HL-60/S4 treated with phorbol 12-myristate 13-acetate at 8.2 ng/mL for 4 days and 3 days (cell line): ENCODE measurements around the gene MEF2D.

Experiments
- in situ Hi-C: fragments of 300-500 bp; cut with MboI; formaldehyde crosslinking; loops from 2 replicates; pipeline ENCODE4 v1.15.0; 2022; ENCODE audit warnings: low sequenced_read_pairs

MEF2D gene

GRCh38 chr1:156489166-156489934 lies 11.2 kb downstream of the MEF2D start:
- in situ Hi-C loops: no loop called here

DNA sequence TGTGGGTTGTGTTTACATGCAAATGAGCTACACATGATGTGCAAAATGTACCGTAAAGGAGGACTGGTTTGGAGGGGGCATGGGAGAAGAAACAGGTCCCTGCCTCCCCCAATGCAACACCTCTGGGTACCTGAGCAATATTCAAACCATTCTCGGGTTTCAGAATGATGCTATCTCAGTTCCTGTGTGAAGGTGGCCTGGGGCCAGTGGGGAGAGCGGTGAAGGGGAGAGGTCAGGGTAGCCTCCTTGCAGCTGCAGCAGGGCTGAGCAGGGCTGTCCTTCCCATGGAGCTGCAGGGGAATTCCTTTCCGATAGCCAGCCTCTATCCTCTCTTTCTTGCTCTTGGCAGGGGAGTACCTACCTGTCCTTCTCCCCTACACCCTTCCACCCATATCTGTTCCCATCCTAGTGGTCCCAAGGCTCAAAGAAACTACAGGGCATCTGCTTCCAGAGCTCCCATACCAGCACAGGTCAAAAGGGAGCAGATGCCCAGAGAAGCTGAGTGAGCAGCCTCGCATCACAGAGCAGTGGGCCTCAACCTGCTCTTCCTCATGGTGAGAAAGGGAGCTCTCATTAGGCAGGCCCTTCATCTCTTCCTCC lies 11.9 kb downstream of the MEF2D start:
- in situ Hi-C loops: no loop called here

DNA sequence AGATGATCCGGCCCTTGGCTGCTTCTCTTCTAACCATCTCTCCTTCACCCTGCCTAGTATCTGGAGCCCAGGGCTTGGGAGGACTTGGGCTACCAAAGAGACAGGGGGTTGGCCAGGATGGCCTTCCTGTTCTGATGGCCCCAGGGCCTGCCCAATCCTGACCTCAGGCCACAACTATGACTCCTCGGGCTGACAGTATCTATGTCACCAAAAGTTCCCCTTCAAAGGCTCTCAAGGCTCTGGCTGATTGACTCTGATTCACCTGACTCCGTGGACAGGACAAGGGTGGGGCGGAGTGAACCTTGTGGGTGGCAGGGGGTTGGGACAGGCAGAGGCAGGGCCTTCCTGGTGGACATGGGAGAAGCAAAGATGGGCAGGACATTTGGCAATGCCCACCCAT lies 12.7 kb downstream of the MEF2D start:
- in situ Hi-C loops: no loop called here

DNA sequence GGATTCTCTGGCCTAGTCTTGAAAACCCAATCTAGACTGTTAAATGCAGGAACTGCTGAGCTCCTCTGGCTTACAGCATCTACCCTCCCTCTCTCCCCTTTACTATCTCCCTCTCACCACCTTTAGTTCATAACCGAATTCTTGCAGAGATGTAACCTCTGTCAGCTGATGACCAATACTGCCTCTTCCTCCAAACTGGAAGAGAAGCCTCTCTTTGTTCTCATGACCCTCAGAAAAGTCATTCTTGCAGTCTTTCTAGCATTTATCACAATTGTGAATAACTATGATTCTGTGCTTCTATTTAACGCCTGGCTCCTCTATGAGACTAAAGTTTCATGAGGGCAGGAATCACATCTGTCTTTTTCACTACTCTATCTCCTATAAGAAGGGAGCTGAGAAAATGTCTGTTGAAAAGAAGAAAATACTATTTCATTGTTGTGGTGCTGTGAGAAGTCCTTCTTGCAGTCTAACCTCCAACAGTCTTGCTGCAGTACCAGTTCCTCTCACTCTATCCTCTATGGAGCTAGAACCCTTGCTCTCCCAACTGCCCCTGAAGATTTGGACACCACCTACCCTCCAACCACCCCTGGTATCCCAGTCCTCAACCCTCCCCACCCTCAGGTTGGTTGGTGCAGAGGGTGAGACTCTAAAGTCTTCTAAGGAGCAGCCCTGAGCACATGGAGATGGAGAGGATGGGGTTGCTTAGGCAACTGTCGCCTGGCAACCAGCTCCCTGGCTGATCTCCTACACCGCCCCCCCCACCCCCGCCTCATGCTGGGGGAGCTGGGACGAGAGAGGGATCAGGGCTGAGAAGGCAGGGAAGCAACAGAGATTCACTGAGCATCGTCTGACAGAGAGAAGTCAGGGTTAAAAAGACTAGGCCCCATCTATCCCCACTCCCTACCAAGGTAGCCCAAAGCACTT lies 13.9 kb downstream of the MEF2D start:
- in situ Hi-C loops: no loop called here

GRCh38 chr1:156485984-156486383 lies 14.6 kb downstream of the MEF2D start:
- in situ Hi-C loops: no loop called here

- in situ Hi-C loops: no loop called here
These were observed 16.0 kb downstream of the MEF2D start for GRCh38 chr1:156484480-156485058.

- in situ Hi-C loops: no loop called here
These were observed 17.2 kb downstream of the MEF2D start for GRCh38 chr1:156483397-156483796.

- in situ Hi-C loops: no loop called here
These were observed 18.3 kb downstream of the MEF2D start for GRCh38 chr1:156482276-156482675.

DNA sequence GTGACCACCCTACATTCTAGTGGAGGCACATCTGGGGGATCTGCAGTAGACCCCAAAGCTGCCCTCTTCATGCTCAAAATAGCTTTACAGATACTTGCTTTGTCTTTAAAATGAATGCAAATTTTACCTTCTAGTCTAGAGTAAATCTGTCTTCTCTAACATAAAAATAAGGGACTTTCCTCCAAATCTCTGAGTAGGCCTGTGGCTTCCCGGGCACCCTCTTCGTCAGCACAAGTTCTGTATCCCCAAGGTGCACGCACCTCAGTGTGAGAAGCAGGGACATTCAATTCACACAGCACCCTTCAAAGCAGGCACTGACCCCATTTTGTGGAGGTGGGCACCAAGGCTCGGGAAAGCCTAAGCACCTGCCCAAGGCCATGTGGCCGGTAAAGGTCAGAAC lies 19.0 kb downstream of the MEF2D start:
- in situ Hi-C loops: no loop called here

DNA sequence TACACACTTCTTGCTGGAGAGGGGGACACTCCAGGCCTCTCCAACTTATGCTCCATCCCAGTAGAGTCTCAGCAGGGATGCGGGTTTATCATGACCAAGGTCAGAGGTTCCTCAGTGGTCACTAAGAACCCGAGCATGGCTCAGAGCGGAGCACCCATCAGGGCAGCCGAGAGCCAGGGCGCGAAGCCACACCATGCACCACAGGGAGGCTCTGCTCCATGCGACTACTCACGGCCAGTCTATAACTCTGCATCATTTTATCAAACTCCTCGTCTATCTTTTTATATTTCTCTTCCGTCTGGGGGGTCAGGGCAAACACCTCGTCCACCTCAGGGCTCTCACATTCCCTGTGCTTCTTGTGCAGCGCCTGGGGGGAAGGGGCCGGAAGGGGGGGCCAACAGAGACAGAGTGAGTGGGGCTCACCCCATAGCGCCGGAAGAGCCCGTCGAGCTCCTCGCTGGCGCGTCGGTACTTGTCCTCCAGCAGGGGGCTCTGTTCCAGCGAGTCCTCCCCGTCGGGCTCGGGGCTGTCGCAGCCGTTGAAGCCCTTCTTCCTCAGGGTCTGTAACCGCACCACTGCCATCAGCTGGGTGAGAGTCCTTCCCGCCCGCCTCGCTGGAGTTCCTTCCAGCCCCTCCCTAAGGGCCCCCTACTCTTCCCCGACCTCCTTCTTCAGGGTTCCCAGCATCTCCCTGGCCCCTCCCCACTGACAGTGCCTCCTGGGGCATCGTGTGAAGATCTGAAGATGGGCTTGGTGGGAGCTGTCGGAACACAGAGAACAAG lies 20.0 kb downstream of the MEF2D start:
- in situ Hi-C loops: no loop called here

GRCh38 chr1:156480016-156480370 lies 20.6 kb downstream of the MEF2D start:
- in situ Hi-C loops: no loop called here

DNA sequence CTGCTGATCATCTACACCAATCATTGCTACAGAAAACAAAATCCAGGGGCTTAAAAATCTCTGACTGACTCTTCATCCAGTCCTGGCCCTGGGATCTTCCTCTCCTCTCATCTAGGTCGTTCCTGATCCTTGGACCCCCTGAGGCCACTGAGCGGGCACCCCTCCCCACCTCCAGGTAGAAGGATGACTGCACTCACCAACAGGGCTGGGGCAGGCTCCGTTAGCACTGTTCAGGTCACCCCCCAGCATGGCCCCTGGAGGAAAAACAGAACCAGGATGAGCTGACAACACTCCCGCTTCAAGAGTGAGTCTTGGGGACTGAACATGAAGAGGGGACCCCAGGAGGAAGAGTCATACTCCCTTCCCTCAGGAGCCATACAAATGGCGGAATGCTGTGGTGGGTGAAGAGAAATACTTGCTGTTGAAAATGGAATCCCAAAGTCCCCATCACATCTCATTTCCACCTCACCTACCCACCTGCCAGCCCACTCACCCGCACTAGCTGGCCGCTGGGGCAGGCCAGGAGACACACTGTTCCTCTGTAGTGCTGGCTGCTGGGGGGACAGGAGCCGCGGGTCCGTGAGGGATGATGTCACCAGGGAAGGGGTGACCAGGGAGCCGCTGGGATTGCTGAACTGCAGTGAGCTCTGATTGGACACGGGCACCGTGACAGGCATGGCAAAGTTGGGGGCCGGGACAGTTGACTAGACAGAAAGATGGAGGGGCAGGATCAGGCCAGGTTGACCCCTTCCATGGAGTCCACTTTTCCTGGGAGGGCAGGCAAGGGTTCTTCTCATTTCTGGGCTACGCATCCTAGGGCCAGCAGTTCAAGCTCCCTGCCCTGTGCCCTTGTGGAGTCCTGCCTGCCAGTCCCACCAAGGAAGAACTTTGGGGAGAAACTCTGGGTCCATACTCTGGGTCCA lies 21.2 kb downstream of the MEF2D start:
- in situ Hi-C loops: no loop called here

DNA sequence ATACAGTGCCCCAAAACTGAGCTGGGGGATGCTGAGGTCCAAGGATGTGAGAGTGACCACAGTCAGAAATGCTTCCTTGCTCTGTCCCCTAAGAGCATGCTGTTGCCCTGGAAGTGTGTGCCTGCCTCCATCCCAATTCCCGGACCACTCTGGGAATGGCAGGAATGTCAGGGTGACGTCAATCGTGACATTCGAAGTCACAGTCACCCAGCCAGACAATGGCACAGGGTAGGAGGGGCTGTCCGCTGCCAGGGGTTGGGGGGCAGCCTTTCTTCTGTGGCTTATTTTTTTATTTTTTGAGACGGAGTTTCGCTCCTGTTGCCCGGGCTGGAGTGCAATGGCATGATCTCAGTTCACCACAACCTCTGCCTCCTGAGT lies 22.3 kb downstream of the MEF2D start:
- in situ Hi-C loops: no loop called here

- in situ Hi-C loops: no loop called here
These were observed 22.9 kb downstream of the MEF2D start for GRCh38 chr1:156477526-156478249.

GRCh38 chr1:156476501-156477298 lies 23.9 kb downstream of the MEF2D start:
- in situ Hi-C loops: no loop called here

GRCh38 chr1:156475568-156476500 lies 24.7 kb downstream of the MEF2D start:
- in situ Hi-C loops: no loop called here

DNA sequence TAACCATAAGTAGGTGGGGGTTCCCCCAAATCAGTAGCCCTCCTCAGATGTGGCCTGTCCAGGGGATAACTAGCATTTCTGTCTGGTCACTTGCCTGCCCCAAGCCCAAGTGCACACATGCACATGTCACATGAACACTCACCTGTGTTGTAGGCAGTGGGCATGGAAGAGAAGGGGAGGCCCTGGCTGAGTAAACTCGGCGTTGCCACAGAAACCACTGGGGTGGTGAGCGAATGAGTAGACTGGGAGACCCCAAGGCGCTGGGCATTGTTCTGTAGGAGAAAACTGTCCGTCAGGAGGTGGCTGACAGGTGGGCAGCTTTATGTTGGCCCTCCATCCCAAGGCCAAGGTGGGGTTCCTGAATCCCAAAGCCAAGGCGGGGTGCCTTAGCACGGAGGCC lies 25.6 kb downstream of the MEF2D start:
- in situ Hi-C loops: no loop called here
